Kidney (tissue), 14 donors: ENCODE measurements around the gene E2F1. TPM values are rescaled to one million over a fixed set of nuclear protein-coding genes. Genes with fewer than 3 reads are reported as not detected.
A peak's percentile ranks its signal among the peaks of the same experiment; 100 is the strongest.

Source experiments
- DNase-seq, 5 donors: peaks; one replicate each; pipeline ENCODE4 v3.0.0-alpha.2; 2013 to 2020
- FAIRE-seq: peaks from 2 replicates; lab custom pipeline; 2012; peaks lifted over from hg19 to GRCh38; lab: Jason Lieb, UNC
- H3K27ac ChIP-seq, 2 donors: one replicate each; pipeline ENCODE4 v1.7.0; 2013; ENCODE audit warnings: low read depth in 2 of 2, low read length in 2 of 2, inconsistent platforms in 1 of 2
- H3K27me3 ChIP-seq: one replicate; pipeline ENCODE4 v1.7.1; 2013; ENCODE audit warnings: low read length, inconsistent platforms; ENCODE audit not compliant: control insufficient read depth, insufficient read depth
- H3K36me3 ChIP-seq, 3 donors: one replicate each; pipeline versions ENCODE4 v1.7.0 to v1.7.1; 2013; ENCODE audit warnings: low read length in 3 of 3, control low read depth in 1 of 3, inconsistent platforms in 1 of 3; ENCODE audit not compliant: insufficient read depth in 3 of 3, control insufficient read depth in 2 of 3
- H3K4me1 ChIP-seq, 3 donors: one replicate each; pipeline versions ENCODE4 v1.7.0 to v1.7.1; 2013; ENCODE audit warnings: low read length in 3 of 3, inconsistent platforms in 1 of 3, low read depth in 1 of 3; ENCODE audit not compliant: control insufficient read depth in 2 of 3, insufficient read depth in 2 of 3
- H3K4me3 ChIP-seq, 3 donors: one replicate each; pipeline versions ENCODE4 v1.7.0 to v1.8.1; 2013; ENCODE audit warnings: low read length in 3 of 3, control low read depth in 1 of 3, inconsistent platforms in 1 of 3
- H3K9ac ChIP-seq, 3 donors: one replicate each; pipeline versions ENCODE4 v1.7.0 to v1.7.1; 2013; ENCODE audit warnings: low read length in 3 of 3, control low read depth in 1 of 3, inconsistent platforms in 1 of 3
- H3K9me3 ChIP-seq, 3 donors: one replicate each; pipeline versions ENCODE4 v1.7.0 to v1.7.1; 2013; ENCODE audit warnings: low read length in 3 of 3, control low read depth in 1 of 3, inconsistent platforms in 1 of 3; ENCODE audit not compliant: control insufficient read depth in 2 of 3, insufficient read depth in 1 of 3
- CTCF ChIP-seq: IDR thresholded peaks from 3 replicates; pipeline ENCODE4 v1.5.1; 2012; ENCODE audit warnings: mild to moderate bottlenecking, moderate library complexity, borderline replicate concordance; ENCODE audit not compliant: insufficient read depth; ENCODE audit errors: extremely low read depth
- intact Hi-C: fragments of 100-400 bp; cut with DNase I; formaldehyde crosslinking; loops from one replicate; pipeline ENCODE4 v1.11.1; 2022
- polyA plus RNA-seq: library from polyadenylated mRNA; stranded (reverse); fragments of 350-450 nt; fragmentation: Illumina TruSeq; extraction: RNeasy Lipid Tissue Mini Kit (QIAGEN cat#74804); gene quantifications from one replicate; pipeline ENCODE4 v1.2.3, GENCODE V29; 2014; ENCODE audit warnings: low read depth, low replicate concordance; ENCODE audit not compliant: insufficient read depth
- total RNA-seq: library from RNA; stranded (reverse); fragmentation: NEBNext Ultra II Directional; extraction: Animal tissue kit (Norgen Biotek cat#: 25700); gene quantifications from one replicate; pipeline ENCODE4 v1.2.1, GENCODE V29; 2021
- donor health status: control.
- donor health status: control.
- donor health status: control.
- donor health status: control.
- donor health status: control.
- donor health status: DM: yes; HTN: yes; CAD: no.
- donor health status: Normal renal cell carcinoma (clear cell type).

E2F1 gene
- total and polyA plus RNA-seq, 2 donors from 2014 or later = 0.90 to 1.5 TPM

DNA sequence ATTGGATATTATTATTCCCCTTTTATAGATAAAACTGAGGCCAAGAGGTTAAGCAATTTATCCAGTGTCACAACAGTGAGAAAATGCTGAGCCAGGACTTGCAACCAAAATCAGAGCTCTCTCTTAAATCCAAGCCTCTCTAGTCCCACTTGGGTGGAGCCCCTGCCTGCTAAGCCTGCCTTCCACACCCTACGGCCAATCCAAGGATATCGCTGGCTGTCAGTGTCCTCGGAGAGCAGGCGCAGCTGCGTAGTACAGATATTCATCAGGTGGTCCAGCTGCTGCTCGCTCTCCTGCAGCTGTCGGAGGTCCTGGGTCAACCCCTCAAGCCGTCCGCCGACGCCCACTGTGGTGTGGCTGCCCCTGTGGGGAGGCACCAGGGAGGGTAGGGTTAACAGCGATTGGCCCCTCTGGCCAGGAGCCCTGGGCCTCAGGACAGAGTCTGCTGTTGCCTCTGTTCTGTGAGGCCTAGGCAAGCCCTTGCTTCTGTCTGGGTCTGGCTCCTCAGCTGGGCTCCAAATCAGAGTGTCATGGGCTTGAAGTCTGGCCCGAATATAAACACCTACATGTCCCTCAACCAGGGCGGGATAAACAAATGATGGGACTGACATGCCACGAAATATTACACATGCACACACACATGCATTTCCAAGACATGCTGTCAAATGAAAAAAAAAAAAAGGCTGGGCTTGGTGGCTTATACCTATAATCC is 8.0 kb downstream of the E2F1 start:
- FAIRE-seq (no peak), DNase-seq (no peak)
- intact Hi-C loops = no loop called here
- Histone ChIP-seq H3K27me3 (no peaks in the 10 kb centered on the region), H3K27ac (no peak overlapping the region), H3K4me1 (peaks cover 0 to 14% (median 0%) of the 10 kb centered on the region in 3 donors), H3K4me3 (no peak overlapping the region), H3K9ac (no peak overlapping the region), H3K36me3 (no peaks in the 10 kb centered on the region), H3K9me3 (no peaks in the 10 kb centered on the region)
- no peak for TF ChIP-seq CTCF

DNA sequence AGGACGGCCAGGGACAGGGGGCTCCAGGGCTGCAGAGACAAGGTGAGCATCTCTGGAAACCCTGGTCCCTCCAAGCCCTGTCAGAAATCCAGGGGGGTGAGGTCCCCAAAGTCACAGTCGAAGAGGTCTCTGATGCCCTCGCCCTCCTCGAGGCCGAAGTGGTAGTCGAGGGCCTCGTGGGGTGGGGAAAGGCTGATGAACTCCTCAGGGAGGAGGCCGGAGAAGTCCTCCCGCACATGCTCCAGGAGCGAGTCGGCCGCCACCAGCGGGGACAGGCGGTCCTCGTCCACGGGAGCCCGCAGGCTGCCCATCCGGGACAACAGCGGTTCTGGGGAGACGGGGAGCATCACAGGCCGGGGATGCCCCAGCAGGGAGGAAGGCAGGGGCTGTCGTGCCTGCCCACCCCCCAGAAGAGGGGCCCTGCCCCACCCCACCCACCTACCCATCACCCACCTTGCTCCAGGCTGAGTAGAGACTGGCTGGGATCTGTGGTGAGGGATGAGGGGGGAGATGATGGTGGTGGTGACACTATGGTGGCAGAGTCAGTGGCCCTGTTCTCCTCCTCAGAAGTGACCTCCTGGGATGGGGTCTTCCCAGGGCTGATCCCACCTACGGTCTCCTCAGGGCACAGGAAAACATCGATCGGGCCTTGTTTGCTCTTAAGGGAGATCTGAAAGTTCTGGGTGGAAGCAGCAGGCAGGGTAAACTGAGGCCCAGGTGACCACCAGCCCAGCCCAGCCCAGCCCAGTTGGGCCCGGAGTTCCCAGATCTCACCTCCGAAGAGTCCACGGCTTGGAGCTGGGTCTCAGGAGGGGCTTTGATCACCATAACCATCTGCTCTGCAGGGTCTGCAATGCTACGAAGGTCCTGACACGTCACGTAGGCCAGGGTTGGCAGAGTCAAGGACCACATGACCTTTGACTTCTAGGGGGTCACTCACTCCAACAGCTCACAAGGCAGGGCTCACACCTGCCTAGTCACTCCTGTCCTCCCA is 9.2 kb downstream of the E2F1 start:
- Histone ChIP-seq H3K36me3 (no peaks in the 10 kb centered on the region), H3K9me3 (no peaks in the 10 kb centered on the region), H3K9ac (no peak overlapping the region), H3K27me3 (no peaks in the 10 kb centered on the region), H3K4me1 (peaks cover 0 to 23% (median 0%) of the 10 kb centered on the region in 3 donors), H3K27ac (no peak overlapping the region), H3K4me3 (no peak overlapping the region)
- FAIRE-seq (no peak), DNase-seq (peak in 2 of 5 donors; percentile 57 to 78)
- intact Hi-C loops = no loop called here
- TF ChIP-seq CTCF = no peak

GRCh38 chr20:33676121-33676520 is 10.1 kb downstream of the E2F1 start:
- no peak for FAIRE-seq
- H3K27ac ChIP-seq = no peak overlapping the region
- H3K36me3 ChIP-seq = no peaks in the 10 kb centered on the region
- H3K27me3 ChIP-seq = no peaks in the 10 kb centered on the region
- no peak for TF ChIP-seq CTCF
- H3K4me3 ChIP-seq = no peak overlapping the region
- peak in 2 of 5 donors; percentile 52 to 65 for DNase-seq
- no peaks in the 10 kb centered on the region for H3K9me3 ChIP-seq
- peaks cover 0 to 23% (median 0%) of the 10 kb centered on the region in 3 donors for H3K4me1 ChIP-seq
- H3K9ac ChIP-seq = no peak overlapping the region
- intact Hi-C loops = no loop called here
